Naive thymus-derived CD8-positive, alpha-beta T cell (primary cell): Measurements from ENCODE around the gene MYO5A. TPM values are rescaled to one million over a fixed set of nuclear protein-coding genes. Genes with fewer than 3 reads are reported as not detected.

Source experiments
- ATAC-seq, 2 donors: fragments of 150-1000 bp; cut with Tn5 transposase in 1 of 2; sonication (Bioruptor Pico), chemical (Tn5 transposase) in 1 of 2; 1 replicate in 1 of 2; 2 replicates in 1 of 2; pipeline ENCODE4 v1.10.0; 2021; ENCODE audit warnings: mild to moderate bottlenecking in 2 of 2, moderate library complexity in 2 of 2
- POLR2A ChIA-PET: fragments of 350-600 bp; sonication (Branson Sonifier 250); formaldehyde crosslinking; loops from one replicate; lab custom pipeline; 2021; ENCODE audit warnings: antibody characterized with exemption; lab: Charles Lee
- DNase-seq, 10 donors: peaks; one replicate each; pipeline versions ENCODE4 v3.0.0 to v3.0.0-alpha.2; 2020 to 2022
- H3K27ac Mint-ChIP-seq, 10 donors: one replicate each; pipeline ENCODE4 v1.8.0; 2020 to 2022; ENCODE audit warnings: mild to moderate bottlenecking in 10 of 10, mixed read lengths in 10 of 10, moderate library complexity in 4 of 10, inconsistent platforms in 1 of 10
- H3K27me3 Mint-ChIP-seq, 5 donors: one replicate each; pipeline ENCODE4 v1.8.0; 2021 to 2022; ENCODE audit warnings: mixed read lengths in 5 of 5
- H3K36me3 Mint-ChIP-seq, 3 donors: one replicate each; pipeline ENCODE4 v1.8.0; 2020 to 2022; ENCODE audit warnings: mixed read lengths in 3 of 3, mild to moderate bottlenecking in 2 of 3, inconsistent platforms in 1 of 3
- H3K4me1 Mint-ChIP-seq, 4 donors: one replicate each; pipeline ENCODE4 v1.8.0; 2021 to 2022; ENCODE audit warnings: mixed read lengths in 4 of 4
- H3K4me3 Mint-ChIP-seq, 10 donors: one replicate each; pipeline ENCODE4 v1.8.0; 2020 to 2022; ENCODE audit warnings: mild to moderate bottlenecking in 10 of 10, mixed read lengths in 10 of 10, moderate library complexity in 6 of 10, inconsistent platforms in 1 of 10
- H3K9me3 Mint-ChIP-seq, 9 donors: one replicate each; pipeline ENCODE4 v1.8.0; 2020 to 2022; ENCODE audit warnings: mixed read lengths in 9 of 9, mild to moderate bottlenecking in 3 of 9, inconsistent platforms in 1 of 9, moderate library complexity in 1 of 9
- polyA plus RNA-seq, 3 donors: library from polyadenylated mRNA; unstranded; fragments of 300-500 nt; fragmentation: Illumina TruSeq; gene quantifications; one replicate each; pipeline ENCODE4 v1.2.3, GENCODE V29; 2021
- total RNA-seq, 8 experiments: library from RNA in 2 of 8; stranded (reverse) in 2 of 8; gene quantifications; one replicate each; pipeline ENCODE4 v1.2.3 and lab custom pipeline; 2021 to 2026

The MYO5A gene
- total and polyA plus RNA-seq, 5 experiments from 2014 or later: 2.3 to 23.2 (median 5.6) TPM

DNA sequence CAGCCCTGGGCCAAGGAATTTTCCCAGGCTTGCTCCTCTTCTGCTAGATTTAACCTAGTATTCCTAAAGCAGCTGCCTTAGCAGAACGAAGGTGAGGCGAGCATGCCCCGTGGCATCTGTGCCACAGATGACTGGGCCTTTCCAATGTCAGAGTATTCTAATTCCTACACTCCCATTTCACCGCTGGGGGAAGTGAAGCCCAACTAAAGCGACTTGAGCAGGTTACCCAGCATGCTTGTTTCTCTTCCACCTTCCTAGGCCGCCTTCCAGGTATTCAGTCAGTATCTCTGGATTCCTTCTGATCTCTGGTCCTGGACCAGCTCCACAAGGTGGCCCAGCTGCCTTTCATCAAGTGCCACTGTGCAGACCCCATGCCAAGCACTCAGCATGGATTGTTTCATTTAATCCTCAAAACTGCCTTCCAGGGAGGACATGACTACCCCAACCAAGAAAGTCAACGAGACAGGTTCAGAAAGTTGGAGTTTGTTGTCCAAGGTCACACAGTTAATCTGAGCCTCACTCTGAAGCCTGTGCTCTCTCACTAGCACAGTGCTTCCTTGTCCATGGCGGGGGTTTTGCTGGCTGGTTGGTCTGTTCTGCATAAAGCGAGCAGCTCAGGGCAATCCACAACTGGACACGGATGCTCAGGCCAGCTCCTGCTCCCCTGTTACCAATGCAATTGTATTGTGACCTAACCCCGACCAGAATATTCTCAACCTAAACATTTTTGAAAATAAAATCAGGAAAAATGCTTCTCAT, 248.2 kb downstream of the MYO5A start:
- ATAC-seq (no peak), DNase-seq (no peak)
- H3K27me3 Mint-ChIP-seq: peaks cover 0 to 6% (median 2%) of the 10 kb centered on the region in 5 donors
- no peak overlapping the region for H3K4me3 Mint-ChIP-seq
- no peaks in the 10 kb centered on the region for H3K4me1 Mint-ChIP-seq
- H3K9me3 Mint-ChIP-seq: peaks cover 0 to 1% (median 0%) of the 10 kb centered on the region in 9 donors
- POLR2A ChIA-PET: interaction anchor here (0.7 kb wide), 1 partner anchor 157 kb away, joined by 4 read pairs; no protein-coding TSS in a partner anchor
- H3K36me3 Mint-ChIP-seq: no peaks in the 10 kb centered on the region
- H3K27ac Mint-ChIP-seq: no peak overlapping the region

DNA sequence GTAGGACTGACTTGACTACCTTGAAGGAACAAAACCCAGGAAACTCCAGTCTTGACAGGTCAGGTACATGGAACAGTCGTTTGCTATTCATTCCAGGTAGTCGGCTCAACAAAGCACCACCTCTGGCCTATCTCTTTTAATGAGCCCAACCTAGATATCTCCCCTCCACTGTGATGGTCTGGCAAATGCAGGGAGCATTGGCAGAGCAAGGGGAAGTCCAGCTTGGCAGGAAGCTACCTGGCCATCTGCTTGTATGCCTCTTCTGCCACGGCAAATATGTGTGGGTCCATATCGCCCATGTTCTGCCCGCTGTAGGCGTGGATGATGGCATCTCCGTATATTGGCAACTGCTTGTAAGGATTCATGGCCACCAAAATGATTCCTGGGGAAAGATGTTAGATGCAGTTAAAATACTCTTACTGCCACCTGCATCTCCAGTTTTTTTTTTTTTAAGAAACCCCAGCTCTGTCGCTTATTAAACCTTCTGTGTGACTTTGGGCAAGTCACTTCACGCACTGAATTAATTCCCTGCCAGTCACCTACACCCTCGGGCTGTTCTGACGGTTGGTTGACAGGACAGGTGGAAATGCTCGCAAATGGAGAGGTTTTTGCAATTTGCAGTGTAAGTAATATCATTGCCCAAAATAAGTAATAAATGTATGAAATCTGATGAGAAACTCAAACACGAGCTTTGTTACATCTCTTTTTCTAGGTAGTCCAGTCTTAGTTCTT, 249.9 kb downstream of the MYO5A start:
- no peak for ATAC-seq
- Mint-ChIP-seq H3K27me3 (peaks cover 0 to 7% (median 2%) of the 10 kb centered on the region in 5 donors), H3K4me3 (no peak overlapping the region), H3K27ac (no peak overlapping the region), H3K4me1 (no peaks in the 10 kb centered on the region), H3K36me3 (no peaks in the 10 kb centered on the region), H3K9me3 (no peaks in the 10 kb centered on the region)
- POLR2A ChIA-PET: no interaction called here
- no peak for DNase-seq

DNA sequence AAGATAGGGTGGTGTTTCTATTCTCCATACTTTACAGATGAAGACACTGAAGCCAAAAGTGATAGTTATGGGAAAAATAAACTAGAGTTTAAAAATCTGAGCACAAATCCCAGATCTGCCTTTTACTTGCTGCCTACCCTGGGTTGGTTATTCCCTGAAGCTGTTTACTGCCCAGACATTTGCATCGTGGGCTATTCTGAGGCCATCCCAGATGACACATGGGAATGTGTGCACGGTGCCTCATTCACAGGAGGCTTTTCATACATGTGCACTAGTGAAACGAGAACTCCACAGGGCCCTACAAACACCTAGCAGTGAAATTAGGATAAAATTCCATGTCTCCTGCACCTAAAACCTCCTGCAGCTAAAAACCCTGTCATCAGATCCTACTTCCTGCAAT, 250.5 kb downstream of the MYO5A start:
- no peaks in the 10 kb centered on the region for H3K4me1 Mint-ChIP-seq
- H3K27me3 Mint-ChIP-seq: peaks cover 0 to 7% (median 2%) of the 10 kb centered on the region in 5 donors
- ATAC-seq (no peak), DNase-seq (no peak)
- no peak overlapping the region for H3K27ac Mint-ChIP-seq
- H3K9me3 Mint-ChIP-seq: no peaks in the 10 kb centered on the region
- POLR2A ChIA-PET: no interaction called here
- no peak overlapping the region for H3K4me3 Mint-ChIP-seq
- H3K36me3 Mint-ChIP-seq: no peaks in the 10 kb centered on the region

DNA sequence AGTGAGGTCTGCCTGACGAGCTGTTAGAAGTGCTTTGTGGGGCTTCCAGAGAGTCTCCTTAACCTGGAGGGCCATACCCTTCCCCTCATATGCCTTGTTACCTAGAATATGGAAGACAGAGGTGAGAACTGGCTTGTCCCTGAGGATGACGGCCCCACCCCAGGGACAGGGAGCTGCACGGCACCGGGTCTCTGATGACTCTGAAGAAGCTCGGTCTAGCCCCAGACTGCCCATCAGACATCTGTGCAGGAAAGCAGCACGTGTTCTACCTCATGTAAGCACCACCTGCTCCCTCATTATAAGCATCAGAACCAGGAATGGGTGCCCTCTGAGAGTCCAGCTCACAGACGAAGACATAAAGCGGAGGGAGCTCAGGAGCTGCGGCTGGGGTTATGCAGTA, 251.1 kb downstream of the MYO5A start:
- POLR2A ChIA-PET: no interaction called here
- DNase-seq: no peak
- no peak overlapping the region for H3K4me3 Mint-ChIP-seq
- H3K27me3 Mint-ChIP-seq: peaks cover 0 to 7% (median 2%) of the 10 kb centered on the region in 5 donors
- peak overlapping the region in 1 of 10 donors; percentile 15 for H3K27ac Mint-ChIP-seq
- H3K9me3 Mint-ChIP-seq: no peaks in the 10 kb centered on the region
- H3K36me3 Mint-ChIP-seq: no peaks in the 10 kb centered on the region
- ATAC-seq: no peak
- H3K4me1 Mint-ChIP-seq: no peaks in the 10 kb centered on the region

DNA sequence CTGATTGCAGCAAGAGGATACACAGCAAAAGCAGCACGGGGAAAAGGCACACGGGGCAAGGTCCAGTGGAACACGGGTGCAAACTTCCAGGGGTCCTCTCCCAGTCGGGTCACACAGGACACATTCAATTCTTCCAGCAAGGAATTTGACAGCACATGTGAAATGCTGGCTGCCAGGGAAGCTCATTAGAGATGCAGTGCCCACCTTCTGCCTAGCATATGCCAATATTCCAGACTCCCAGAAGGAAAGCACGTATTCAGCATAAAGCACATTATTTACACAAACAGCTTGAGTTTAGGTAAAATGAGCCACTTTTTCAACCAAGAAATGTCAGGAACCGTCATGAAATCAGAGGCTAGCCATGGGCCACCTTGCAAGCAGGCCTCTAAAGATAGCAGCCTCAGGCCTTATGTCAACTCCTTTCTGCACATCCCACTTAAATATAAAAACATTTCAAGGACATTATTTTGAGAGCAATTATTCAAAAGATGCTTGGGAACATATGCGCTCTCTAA, 252.4 kb downstream of the MYO5A start:
- DNase-seq: no peak
- Mint-ChIP-seq H3K27ac (no peak overlapping the region), H3K4me3 (no peak overlapping the region), H3K4me1 (no peaks in the 10 kb centered on the region), H3K36me3 (no peaks in the 10 kb centered on the region), H3K27me3 (peaks cover 0 to 7% (median 2%) of the 10 kb centered on the region in 5 donors), H3K9me3 (no peaks in the 10 kb centered on the region)
- POLR2A ChIA-PET: no interaction called here
- ATAC-seq: no peak

DNA sequence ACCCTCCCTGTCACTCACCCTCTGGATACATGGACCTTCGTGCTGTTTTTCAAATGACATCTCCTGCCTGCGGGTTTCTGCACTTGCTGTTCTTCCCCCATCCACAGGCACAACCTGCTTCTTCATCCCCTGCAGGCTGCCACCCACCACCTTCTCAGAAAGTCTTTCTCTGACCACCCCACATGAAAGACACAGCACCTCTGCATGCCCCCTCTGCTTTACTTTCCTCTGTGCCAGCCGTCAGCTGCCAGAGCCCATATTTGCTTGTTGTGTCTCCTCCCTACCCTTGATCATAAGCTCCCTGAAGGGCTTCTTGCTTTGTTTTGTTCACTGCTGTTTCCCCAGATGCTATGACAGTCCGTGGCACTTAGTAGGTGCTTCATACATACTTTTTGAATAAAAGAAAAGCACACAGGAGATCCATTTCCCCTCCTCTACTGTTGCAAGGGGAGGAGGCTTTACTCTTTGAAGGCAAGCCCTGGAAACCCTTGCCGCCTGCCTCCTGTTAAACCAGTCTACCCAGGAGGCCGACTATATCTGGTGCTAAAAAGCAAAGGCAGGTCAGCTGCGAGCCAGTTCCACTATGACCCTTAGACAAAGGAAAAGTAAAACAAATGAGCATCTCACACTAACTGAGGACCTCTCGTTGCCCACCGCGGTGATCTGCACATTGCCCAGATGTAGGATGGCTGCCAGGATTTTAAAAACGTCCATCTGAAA, 265.0 kb downstream of the MYO5A start:
- no peaks in the 10 kb centered on the region for H3K36me3 Mint-ChIP-seq

DNA sequence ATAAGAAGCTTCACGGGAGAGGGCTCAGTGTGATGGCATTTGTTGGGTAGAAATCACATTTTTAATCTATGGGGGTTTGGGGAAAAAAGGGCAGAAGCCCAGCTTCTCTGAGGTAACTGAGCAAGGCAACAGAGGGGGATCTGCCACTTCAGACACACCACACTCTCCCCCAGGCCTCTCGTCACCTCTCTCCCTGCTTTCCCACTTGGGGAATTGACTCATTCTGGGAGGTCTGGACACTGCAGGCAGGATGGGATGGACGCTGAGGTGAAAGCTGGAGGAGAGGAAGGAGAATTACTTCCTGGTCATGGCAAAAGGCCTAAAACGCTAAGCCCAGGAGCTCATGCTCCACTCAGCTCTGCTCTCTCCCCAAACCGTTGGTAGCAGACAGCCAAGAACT, 266.3 kb downstream of the MYO5A start:
- DNase-seq: no peak
- Mint-ChIP-seq H3K27ac (peak overlapping the region in 9 of 10 donors; percentile 8 to 94 (median 82)), H3K9me3 (no peaks in the 10 kb centered on the region), H3K4me3 (peak overlapping the region in 9 of 10 donors; percentile 64 to 80 (median 76)), H3K36me3 (no peaks in the 10 kb centered on the region), H3K27me3 (no peaks in the 10 kb centered on the region), H3K4me1 (peaks cover 27 to 42% (median 36%) of the 10 kb centered on the region in 4 donors)
- POLR2A ChIA-PET: no interaction called here
- ATAC-seq: no peak

More for the DNA sequence above, 265.0 kb downstream of the MYO5A start:
- no peak for ATAC-seq
- Mint-ChIP-seq H3K9me3 (no peaks in the 10 kb centered on the region), H3K4me1 (peaks cover 27 to 42% (median 36%) of the 10 kb centered on the region in 4 donors), H3K27me3 (no peaks in the 10 kb centered on the region), H3K4me3 (peak overlapping the region in 8 of 10 donors; percentile 11 to 78 (median 39)), H3K27ac (peak overlapping the region; percentile 8 to 84 (median 54))
- POLR2A ChIA-PET: no interaction called here
- DNase-seq: no peak

DNA sequence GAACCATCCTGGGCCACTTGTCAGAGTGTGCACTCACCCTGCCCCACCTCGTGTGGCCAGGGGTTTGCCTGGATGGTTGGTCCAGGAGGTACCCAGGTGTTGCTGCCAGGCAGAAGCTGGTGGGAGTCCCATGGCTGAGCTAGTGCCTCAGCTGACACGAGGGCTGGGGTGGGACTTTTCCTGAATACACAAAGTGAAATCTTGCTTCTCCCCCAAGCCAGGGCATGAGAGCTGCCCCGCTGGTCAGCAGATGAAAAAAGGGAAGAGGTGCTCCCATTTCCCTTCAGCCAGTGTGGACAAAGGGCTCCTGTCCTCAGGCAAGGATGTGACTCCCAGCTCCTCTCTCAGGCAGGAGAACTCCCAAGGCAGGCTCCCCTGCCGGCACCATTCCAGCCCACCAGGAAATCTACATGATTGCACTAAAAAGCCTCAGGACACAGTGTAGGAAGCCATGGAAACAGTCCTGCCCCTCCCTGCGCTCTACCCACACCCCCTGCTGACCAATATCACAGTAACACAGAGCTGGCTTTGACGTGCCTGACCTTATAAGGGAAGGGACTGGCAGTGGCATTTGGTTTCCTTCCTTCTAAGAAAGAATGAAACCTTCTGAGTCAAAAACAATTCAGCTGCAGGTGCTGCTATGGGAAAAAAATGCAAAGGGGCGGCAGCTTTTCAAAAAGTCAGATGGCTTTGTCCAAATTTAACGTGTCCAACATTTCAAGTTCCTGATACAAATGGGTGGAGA, 267.0 kb downstream of the MYO5A start:
- Mint-ChIP-seq H3K9me3 (no peaks in the 10 kb centered on the region), H3K27me3 (no peaks in the 10 kb centered on the region), H3K27ac (peak overlapping the region; percentile 8 to 94 (median 80)), H3K4me3 (peak overlapping the region in 9 of 10 donors; percentile 64 to 80 (median 76)), H3K4me1 (peaks cover 27 to 48% (median 41%) of the 10 kb centered on the region in 4 donors), H3K36me3 (no peaks in the 10 kb centered on the region)
- ATAC-seq (peak; percentile 90 to 94), DNase-seq (peak in 7 of 10 donors; percentile 2 to 43 (median 25))
- POLR2A ChIA-PET: interaction anchor here (0.6 to 1.3 kb wide), 2 partner anchors 35 to 415 kb away, joined by 3 read pairs; no protein-coding TSS in a partner anchor

DNA sequence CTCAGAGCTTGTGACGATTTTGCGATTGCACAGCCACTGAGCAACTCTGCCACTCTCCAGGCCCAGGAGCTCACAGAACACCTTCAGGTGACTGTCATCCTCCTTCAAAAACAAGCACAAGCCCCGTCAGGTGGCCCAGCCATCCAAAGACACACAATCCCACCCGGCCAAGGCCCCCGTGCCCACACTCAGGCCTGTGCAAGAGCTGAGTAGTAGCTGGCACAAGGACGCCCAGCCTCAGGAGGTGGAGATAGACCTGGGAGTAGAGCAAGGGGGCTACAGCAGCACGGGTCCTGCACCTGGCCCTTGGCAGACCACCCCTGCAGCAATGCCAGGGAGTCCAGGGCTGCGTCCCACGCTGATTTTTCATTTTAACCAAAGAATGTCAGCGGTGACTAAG, 267.7 kb downstream of the MYO5A start:
- peaks cover 31 to 50% (median 47%) of the 10 kb centered on the region in 4 donors for H3K4me1 Mint-ChIP-seq
- no peaks in the 10 kb centered on the region for H3K9me3 Mint-ChIP-seq
- no peaks in the 10 kb centered on the region for H3K36me3 Mint-ChIP-seq
- peak overlapping the region in 2 of 10 donors; percentile 10 to 26 for H3K4me3 Mint-ChIP-seq
- H3K27ac Mint-ChIP-seq: peak overlapping the region in 8 of 10 donors; percentile 47 to 84 (median 74)
- POLR2A ChIA-PET: interaction anchor here (0.5 to 1.3 kb wide), 3 partner anchors 35 to 416 kb away, joined by 3 read pairs; no protein-coding TSS in a partner anchor
- ATAC-seq: no peak
- no peaks in the 10 kb centered on the region for H3K27me3 Mint-ChIP-seq
- DNase-seq: no peak

DNA sequence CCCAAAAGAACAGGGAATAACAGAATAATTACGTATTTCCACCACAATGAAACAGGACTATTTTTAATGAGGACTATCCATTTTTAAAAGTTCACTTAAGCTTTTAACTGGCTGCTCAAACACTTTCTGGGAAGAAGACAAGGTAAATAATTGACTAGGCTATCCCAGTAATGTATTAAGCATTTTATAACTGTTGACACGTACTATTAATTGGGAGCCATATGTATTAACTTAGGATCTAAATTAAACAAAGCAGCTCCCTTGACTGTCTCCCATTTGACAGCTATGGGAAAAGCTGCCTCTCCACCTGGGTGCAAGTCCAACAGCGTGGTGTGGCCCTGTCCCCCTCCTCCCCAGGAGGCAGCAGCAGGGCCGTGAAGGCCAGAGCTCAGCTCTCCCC, 269.2 kb downstream of the MYO5A start:
- no peaks in the 10 kb centered on the region for H3K9me3 Mint-ChIP-seq
- no peaks in the 10 kb centered on the region for H3K27me3 Mint-ChIP-seq
- H3K4me1 Mint-ChIP-seq: peaks cover 30 to 57% (median 47%) of the 10 kb centered on the region in 4 donors
- ATAC-seq (no peak), DNase-seq (no peak)
- no peak overlapping the region for H3K27ac Mint-ChIP-seq
- POLR2A ChIA-PET: interaction anchor here (1.3 kb wide), 1 partner anchor 80 kb away, joined by 3 read pairs; no protein-coding TSS in a partner anchor
- no peak overlapping the region for H3K4me3 Mint-ChIP-seq
- H3K36me3 Mint-ChIP-seq: no peaks in the 10 kb centered on the region

DNA sequence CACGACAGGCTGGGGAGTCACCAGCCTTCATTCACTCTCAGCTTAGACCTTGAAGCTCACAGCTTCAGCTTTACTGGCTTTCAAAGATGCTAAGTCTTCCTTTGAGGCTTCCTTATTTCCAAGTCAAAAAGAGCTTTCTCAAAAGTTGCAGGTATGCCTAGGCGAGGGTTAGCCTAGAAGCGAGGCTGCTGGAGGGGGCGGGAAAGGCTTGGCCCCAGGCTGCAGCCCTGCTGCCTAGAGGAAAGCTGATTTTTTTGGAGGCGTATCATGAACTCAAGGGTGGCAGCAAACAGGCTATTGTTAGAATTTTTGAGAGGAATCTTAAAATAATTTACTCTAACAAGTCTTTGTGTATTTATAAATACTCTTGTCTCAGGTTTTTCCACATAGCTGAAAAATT, 270.2 kb downstream of the MYO5A start:
- ATAC-seq: no peak
- no peak overlapping the region for H3K4me3 Mint-ChIP-seq
- H3K27ac Mint-ChIP-seq: peak overlapping the region in 2 of 10 donors; percentile 8 to 14
- no peaks in the 10 kb centered on the region for H3K27me3 Mint-ChIP-seq
- no peak for DNase-seq
- POLR2A ChIA-PET: interaction anchor here (0.6 to 1.3 kb wide), 2 partner anchors 79 to 97 kb away, joined by 3 read pairs; no protein-coding TSS in a partner anchor
- peaks cover 23 to 55% (median 36%) of the 10 kb centered on the region in 4 donors for H3K4me1 Mint-ChIP-seq
- no peaks in the 10 kb centered on the region for H3K36me3 Mint-ChIP-seq
- H3K9me3 Mint-ChIP-seq: no peaks in the 10 kb centered on the region
